ENCODE data around the gene PLPPR2. TPM values are rescaled to one million over a fixed set of nuclear protein-coding genes. Genes with fewer than 3 reads are reported as not detected.
"Not testable (repeated sequence)": the region's sequence is repeated elsewhere in the genome, so short reads cannot be mapped to it uniquely, and the experiment has no call there.

PLPPR2 gene
- total RNA-seq, 1 experiment from 2014 or later, result 19.0 TPM

DNA sequence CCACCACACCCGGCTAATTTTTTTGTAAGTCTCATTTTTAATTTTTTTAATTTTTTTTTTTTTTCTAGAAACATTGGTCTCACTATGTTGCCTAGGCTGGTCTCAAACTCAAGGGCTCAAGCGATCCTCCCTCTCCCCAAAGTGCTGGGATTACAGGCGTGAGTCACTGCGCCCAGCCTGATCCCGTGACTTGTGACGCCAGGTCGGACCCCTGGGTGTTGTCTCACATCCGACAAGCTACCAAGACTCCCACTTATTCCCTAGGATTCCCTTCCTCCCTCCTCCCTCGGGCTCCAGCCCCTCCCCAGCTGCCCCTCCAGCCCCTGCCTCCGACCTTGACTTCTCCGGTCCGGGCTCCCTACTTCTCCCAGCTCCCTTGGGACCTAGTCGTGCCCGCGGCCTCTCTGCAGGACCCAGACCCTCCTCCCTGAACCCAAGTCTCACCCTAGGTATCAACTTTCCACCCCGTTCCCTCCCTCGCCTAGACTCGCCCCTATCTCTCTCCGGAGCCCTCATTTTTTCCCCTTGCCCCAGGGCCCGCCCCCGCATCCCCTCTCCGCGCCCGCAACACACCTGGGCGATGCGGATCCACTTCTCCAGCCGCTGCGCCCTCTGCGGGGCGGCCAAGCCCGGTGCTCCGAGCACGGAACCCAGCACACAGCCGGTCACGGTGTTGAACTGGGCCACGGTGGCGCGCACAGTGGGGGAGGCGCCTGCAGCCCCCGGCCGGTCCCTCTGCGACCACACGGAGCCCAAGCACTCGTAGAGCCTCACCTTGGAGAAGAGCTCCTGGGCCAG, 50.8 kb downstream of the PLPPR2 start:
- ChIA-PET CTCF (interaction anchor here (0.5 to 0.9 kb wide), 3 partner anchors 14 to 35 kb away, joined by 3 to 8 read pairs (median 6); partner anchors contain the start of genes ODAD3 and PRKCSH), POLR2A (ENCODE audit: low non-redundant PET) (no interaction called here)
- no peak for TF ChIP-seq EZH2 (IDR thresholded peaks at IDR 0.05; ENCODE audit: borderline replicate concordance, low read depth, low read length, poor library complexity, severe bottlenecking)
- TF ChIP-seq, protein P1, sequence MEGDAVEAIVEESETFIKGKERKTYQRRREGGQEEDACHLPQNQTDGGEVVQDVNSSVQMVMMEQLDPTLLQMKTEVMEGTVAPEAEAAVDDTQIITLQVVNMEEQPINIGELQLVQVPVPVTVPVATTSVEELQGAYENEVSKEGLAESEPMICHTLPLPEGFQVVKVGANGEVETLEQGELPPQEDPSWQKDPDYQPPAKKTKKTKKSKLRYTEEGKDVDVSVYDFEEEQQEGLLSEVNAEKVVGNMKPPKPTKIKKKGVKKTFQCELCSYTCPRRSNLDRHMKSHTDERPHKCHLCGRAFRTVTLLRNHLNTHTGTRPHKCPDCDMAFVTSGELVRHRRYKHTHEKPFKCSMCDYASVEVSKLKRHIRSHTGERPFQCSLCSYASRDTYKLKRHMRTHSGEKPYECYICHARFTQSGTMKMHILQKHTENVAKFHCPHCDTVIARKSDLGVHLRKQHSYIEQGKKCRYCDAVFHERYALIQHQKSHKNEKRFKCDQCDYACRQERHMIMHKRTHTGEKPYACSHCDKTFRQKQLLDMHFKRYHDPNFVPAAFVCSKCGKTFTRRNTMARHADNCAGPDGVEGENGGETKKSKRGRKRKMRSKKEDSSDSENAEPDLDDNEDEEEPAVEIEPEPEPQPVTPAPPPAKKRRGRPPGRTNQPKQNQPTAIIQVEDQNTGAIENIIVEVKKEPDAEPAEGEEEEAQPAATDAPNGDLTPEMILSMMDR (conservative IDR thresholded peaks at IDR 0.05; ENCODE audit: low read depth, low read length), result no peak; the same call in 1 of the 2 replicates
- no TSS peak for BruUV-seq (replicated peaks)
- intact Hi-C loops (cut with micrococcal nuclease; ENCODE audit: unreplicated experiment), result no loop called here
- DNase-seq (ENCODE audit: low spot score), result no peak
- Histone ChIP-seq H3K9me3 (ENCODE audit: low read depth, low read length, poor library complexity, severe bottlenecking) (no peaks in the 10 kb centered on the region), H3K36me3 (ENCODE audit: insufficient read depth, low read length, poor library complexity, severe bottlenecking) (no peaks in the 10 kb centered on the region), H3K27ac (ENCODE audit: low read depth, low read length, poor library complexity, severe bottlenecking) (no peak overlapping the region), H3K27me3 (replicated peaks; ENCODE audit: insufficient read depth, low read depth, low read length, poor library complexity) (no peaks in the 10 kb centered on the region), H3K4me3 (ENCODE audit: low read depth, low read length, poor library complexity, severe bottlenecking) (no peak overlapping the region), H3K4me1 (ENCODE audit: insufficient read depth, low read length, poor library complexity, severe bottlenecking) (no peaks in the 10 kb centered on the region)

DNA sequence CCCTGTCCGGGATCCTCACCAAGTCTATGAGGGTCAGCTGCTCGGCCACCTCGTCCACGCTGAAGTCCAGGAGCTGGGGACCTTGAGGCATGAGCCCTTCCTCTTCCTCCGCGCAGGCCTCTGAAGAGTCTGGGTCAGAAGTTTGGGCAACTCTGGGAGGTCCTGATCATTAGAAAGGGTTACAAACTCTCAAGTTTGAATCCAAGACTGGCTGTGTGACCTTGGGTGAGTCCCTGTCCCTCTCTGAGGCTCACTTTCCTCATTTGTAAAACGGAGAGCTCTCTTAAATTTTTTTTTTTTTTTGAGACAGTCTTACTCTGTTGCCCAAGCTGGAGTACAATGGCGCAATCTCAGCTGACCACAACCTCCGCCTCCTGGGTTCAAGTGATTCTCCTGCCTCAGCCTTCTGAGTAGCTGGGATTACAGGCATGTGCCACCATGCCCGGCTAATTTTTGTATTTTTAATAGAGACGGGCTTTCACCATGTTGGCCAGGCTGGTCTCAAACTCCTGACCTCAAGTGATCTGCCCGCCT, 51.5 kb downstream of the PLPPR2 start:
- H3K4me3 ChIP-seq (ENCODE audit: low read depth, low read length, poor library complexity, severe bottlenecking); H3K4me1 ChIP-seq (ENCODE audit: insufficient read depth, low read length, poor library complexity, severe bottlenecking); H3K36me3 ChIP-seq (ENCODE audit: insufficient read depth, low read length, poor library complexity, severe bottlenecking); H3K27ac ChIP-seq (ENCODE audit: low read depth, low read length, poor library complexity, severe bottlenecking); intact Hi-C loops (cut with micrococcal nuclease; ENCODE audit: unreplicated experiment); DNase-seq (ENCODE audit: low spot score); BruUV-seq (replicated peaks); H3K9me3 ChIP-seq (ENCODE audit: low read depth, low read length, poor library complexity, severe bottlenecking); H3K27me3 ChIP-seq (replicated peaks; ENCODE audit: insufficient read depth, low read depth, low read length, poor library complexity): not testable (repeated sequence)
- ChIA-PET CTCF (interaction anchor here (0.5 kb wide), 1 partner anchor 15 kb away, joined by 6 read pairs; no protein-coding TSS in a partner anchor), POLR2A (ENCODE audit: low non-redundant PET) (interaction anchor here (0.6 kb wide), 1 partner anchor 15 kb away, joined by 6 read pairs; no protein-coding TSS in a partner anchor)

DNA sequence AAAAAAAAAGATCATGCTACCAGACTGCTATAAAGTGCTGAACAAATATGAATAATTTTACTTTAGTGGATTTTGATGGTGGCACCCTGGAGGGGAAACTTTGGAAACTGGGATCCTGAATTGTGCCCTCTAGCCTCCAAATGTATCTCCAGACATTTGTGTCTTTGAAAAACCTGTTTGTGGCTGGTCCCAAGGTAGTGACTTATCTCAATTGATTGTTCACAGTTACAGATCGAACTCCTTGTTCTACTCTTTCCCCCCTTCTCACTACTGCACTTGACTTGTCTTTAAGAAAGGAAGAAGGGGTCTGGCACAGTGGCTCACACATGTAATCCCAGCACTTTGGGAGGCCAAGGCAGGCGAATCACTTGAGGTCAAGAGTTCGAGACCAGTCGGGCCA, 53.4 kb downstream of the PLPPR2 start:
- no peak for DNase-seq (ENCODE audit: low spot score)
- BruUV-seq (replicated peaks), result no TSS peak

More for the DNA sequence above, 53.4 kb downstream of the PLPPR2 start:
- TF ChIP-seq, protein P1 (conservative IDR thresholded peaks at IDR 0.05; ENCODE audit: low read depth, low read length), result no peak
- TF ChIP-seq EZH2 (IDR thresholded peaks at IDR 0.05; ENCODE audit: borderline replicate concordance, low read depth, low read length, poor library complexity, severe bottlenecking), result no peak
- no peaks in the 10 kb centered on the region for H3K9me3 ChIP-seq (ENCODE audit: low read depth, low read length, poor library complexity, severe bottlenecking)
- no peaks in the 10 kb centered on the region for H3K4me1 ChIP-seq (ENCODE audit: insufficient read depth, low read length, poor library complexity, severe bottlenecking)
- intact Hi-C loops (cut with micrococcal nuclease; ENCODE audit: unreplicated experiment), result no loop called here
- POLR2A ChIA-PET (ENCODE audit: low non-redundant PET), result no interaction called here
- H3K36me3 ChIP-seq (ENCODE audit: insufficient read depth, low read length, poor library complexity, severe bottlenecking), result no peaks in the 10 kb centered on the region
- no peaks in the 10 kb centered on the region for H3K27me3 ChIP-seq (replicated peaks; ENCODE audit: insufficient read depth, low read depth, low read length, poor library complexity)
- no peak overlapping the region for H3K4me3 ChIP-seq (ENCODE audit: low read depth, low read length, poor library complexity, severe bottlenecking)
- CTCF ChIA-PET, result no interaction called here
- no peak overlapping the region for H3K27ac ChIP-seq (ENCODE audit: low read depth, low read length, poor library complexity, severe bottlenecking)
